ENCODE measurements around the gene IL25. TPM values are rescaled to one million over a fixed set of nuclear protein-coding genes. Genes with fewer than 3 reads are reported as not detected.

Gene IL25
- total RNA-seq, 1 donor from 2014 or later = not detected

- DNase-seq (ENCODE audit: low spot score in 2 of 2, unreplicated experiment in 2 of 2) = peak in 1 of 2 experiments; percentile 70
- Mint-ChIP-seq H3K27me3 (ENCODE audit: low read depth) (no peaks in the 10 kb centered on the region), H3K9me3 (no peaks in the 10 kb centered on the region), H3K4me3 (no peak overlapping the region), H3K27ac (no peak overlapping the region), H3K36me3 (peaks cover 6% of the 10 kb centered on the region), H3K4me1 (peaks cover 11% of the 10 kb centered on the region)
- TF ChIP-seq, protein P1, sequence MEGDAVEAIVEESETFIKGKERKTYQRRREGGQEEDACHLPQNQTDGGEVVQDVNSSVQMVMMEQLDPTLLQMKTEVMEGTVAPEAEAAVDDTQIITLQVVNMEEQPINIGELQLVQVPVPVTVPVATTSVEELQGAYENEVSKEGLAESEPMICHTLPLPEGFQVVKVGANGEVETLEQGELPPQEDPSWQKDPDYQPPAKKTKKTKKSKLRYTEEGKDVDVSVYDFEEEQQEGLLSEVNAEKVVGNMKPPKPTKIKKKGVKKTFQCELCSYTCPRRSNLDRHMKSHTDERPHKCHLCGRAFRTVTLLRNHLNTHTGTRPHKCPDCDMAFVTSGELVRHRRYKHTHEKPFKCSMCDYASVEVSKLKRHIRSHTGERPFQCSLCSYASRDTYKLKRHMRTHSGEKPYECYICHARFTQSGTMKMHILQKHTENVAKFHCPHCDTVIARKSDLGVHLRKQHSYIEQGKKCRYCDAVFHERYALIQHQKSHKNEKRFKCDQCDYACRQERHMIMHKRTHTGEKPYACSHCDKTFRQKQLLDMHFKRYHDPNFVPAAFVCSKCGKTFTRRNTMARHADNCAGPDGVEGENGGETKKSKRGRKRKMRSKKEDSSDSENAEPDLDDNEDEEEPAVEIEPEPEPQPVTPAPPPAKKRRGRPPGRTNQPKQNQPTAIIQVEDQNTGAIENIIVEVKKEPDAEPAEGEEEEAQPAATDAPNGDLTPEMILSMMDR (IDR thresholded peaks at IDR 0.05; ENCODE audit: unreplicated experiment) = peak; percentile 94
Observed at GRCh38 chr14:23327947-23328744, 44.5 kb upstream of the IL25 start.

DNA sequence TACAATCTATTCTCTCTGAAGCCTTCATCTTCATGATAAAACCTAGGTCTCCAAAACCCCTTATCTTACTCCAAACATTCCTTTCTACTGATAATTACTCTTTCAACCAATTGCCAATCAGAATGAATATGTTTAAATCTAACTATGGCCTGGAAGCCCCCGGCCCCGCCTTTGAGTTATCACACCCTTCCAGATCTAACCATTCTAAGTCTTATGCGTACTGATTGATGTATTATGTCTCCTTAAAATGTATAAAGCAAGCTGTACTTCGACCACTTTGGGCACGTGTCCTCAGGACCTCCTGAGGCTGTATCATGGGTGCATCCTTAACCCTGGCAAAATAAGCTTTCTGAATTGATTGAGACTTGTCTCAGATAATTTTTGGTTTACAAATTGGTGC, 37.0 kb upstream of the IL25 start:
- DNase-seq (ENCODE audit: low spot score in 2 of 2, unreplicated experiment in 2 of 2) = no peak
- Mint-ChIP-seq H3K4me3 (no peak overlapping the region), H3K36me3 (no peaks in the 10 kb centered on the region), H3K27ac (no peak overlapping the region), H3K27me3 (ENCODE audit: low read depth) (peaks cover 3% of the 10 kb centered on the region), H3K4me1 (no peaks in the 10 kb centered on the region), H3K9me3 (peaks cover 14% of the 10 kb centered on the region)
- TF ChIP-seq, protein P1 (IDR thresholded peaks at IDR 0.05; ENCODE audit: unreplicated experiment) = no peak

DNA sequence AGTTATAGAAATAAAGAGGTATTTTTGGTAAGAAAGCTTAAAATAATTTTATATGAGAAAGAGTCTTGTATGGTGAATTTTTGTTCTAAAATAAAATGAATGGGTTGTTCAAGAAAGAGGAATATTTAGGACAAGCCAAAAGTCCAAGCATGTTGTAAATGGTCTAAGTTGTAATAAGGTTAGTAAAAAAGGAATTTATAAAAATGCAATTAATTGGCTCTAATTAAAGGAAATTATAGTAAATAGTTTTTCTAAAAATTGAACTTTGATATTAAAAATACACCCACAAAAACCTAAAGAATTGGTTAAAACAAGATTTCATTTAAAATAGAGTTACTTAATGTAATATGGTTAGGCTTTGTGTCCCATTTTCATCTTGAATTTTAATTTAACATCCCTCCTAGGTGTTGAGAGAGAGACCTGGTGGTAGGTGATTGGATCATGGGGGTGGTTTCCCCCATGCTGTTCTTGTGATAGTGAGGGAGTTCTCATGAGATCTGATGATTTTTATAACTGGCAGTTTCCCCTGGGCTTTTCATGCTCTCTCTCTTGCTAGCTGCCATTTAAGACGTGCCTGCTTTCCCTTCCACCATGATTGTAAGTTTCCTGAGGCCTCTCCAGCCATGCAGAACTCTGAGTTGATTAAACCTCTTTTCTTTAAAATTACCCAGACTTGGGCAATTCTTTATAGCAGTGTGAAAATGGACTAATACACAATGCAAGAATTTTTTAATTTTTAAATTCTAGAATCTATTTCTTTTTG, 32.9 kb upstream of the IL25 start:
- no peak overlapping the region for H3K27ac Mint-ChIP-seq
- H3K4me3 Mint-ChIP-seq = no peak overlapping the region
- DNase-seq (ENCODE audit: low spot score in 2 of 2, unreplicated experiment in 2 of 2) = no peak
- peaks cover 5% of the 10 kb centered on the region for H3K27me3 Mint-ChIP-seq (ENCODE audit: low read depth)
- no peaks in the 10 kb centered on the region for H3K4me1 Mint-ChIP-seq
- no peaks in the 10 kb centered on the region for H3K36me3 Mint-ChIP-seq
- H3K9me3 Mint-ChIP-seq = peaks cover 16% of the 10 kb centered on the region
- TF ChIP-seq, protein P1 (IDR thresholded peaks at IDR 0.05; ENCODE audit: unreplicated experiment) = no peak

GRCh38 chr14:23344481-23344880, 28.1 kb upstream of the IL25 start:
- TF ChIP-seq, protein P1 (IDR thresholded peaks at IDR 0.05; ENCODE audit: unreplicated experiment) = no peak
- Mint-ChIP-seq H3K9me3 (peaks cover 11% of the 10 kb centered on the region), H3K27me3 (ENCODE audit: low read depth) (peaks cover 2% of the 10 kb centered on the region), H3K4me1 (peaks cover 9% of the 10 kb centered on the region), H3K36me3 (no peaks in the 10 kb centered on the region), H3K27ac (no peak overlapping the region), H3K4me3 (no peak overlapping the region)
- DNase-seq (ENCODE audit: low spot score in 2 of 2, unreplicated experiment in 2 of 2) = no peak

DNA sequence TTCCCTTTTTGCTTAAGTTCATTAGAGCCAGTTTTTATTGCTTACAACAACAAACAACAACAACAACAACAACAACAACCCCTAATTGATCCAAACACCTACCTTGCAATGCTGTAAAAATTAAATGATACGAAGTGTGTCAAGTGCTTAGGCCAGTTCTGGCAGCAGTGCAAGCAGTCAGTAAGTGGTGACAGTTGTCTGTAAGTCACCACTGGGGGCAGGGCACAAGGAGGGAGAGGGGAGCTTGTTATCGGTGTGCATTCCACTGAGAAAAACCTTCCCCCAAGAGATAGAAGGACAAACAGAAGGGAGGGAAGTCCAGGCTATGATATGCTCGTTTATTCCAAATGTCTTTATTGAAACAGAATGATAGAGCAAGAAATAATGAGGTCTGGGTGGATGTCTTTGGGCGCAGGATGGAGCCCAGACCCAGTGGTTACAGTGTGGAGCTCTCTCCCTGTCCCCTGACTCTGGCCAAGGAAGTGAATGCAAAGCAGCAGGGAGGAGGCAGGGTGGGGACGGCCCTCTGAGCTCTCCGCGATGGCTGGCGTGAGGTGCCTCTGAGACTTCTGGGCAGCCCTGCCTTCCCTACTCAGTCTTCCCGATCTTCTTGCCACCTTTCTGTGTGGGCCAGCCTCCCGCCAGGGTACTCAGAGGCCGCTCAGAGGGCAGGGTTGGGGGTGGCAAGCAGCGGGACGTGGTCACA, 26.5 kb upstream of the IL25 start:
- Mint-ChIP-seq H3K27me3 (ENCODE audit: low read depth) (peaks cover 9% of the 10 kb centered on the region), H3K27ac (no peak overlapping the region), H3K9me3 (no peaks in the 10 kb centered on the region), H3K4me3 (no peak overlapping the region), H3K4me1 (peaks cover 10% of the 10 kb centered on the region), H3K36me3 (no peaks in the 10 kb centered on the region)
- TF ChIP-seq, protein P1 (IDR thresholded peaks at IDR 0.05; ENCODE audit: unreplicated experiment) = no peak
- no peak for DNase-seq (ENCODE audit: low spot score in 2 of 2, unreplicated experiment in 2 of 2)

Measured in mesothelial cell of epicardium (in vitro differentiated cells).